Esophagus muscularis mucosa (tissue), 4 donors: ENCODE results near the gene NEU4. TPM values are rescaled to one million over a fixed set of nuclear protein-coding genes. Genes with fewer than 3 reads are reported as not detected.

Source experiments
- DNase-seq: peaks from one replicate; pipeline ENCODE4 v3.0.0-alpha.2; 2017; ENCODE audit errors: extremely low spot score
- H3K27ac ChIP-seq, 4 donors: fragments of 200-600 bp; sonication (generic); replicated peaks in 1 of 4; 1 replicate in 3 of 4; 2 replicates in 1 of 4; pipeline ENCODE4 v1.5.1; 2016 to 2019; ENCODE audit warnings: mild to moderate bottlenecking in 1 of 4
- H3K27me3 ChIP-seq, 4 donors: fragments of 200-600 bp; sonication (generic); one replicate each; pipeline versions ENCODE4 v1.5.1 to v1.6.0; 2016 to 2019
- H3K36me3 ChIP-seq, 4 donors: fragments of 200-600 bp; sonication (generic); one replicate each; pipeline ENCODE4 v1.5.1; 2016 to 2019
- H3K4me1 ChIP-seq, 4 donors: fragments of 200-600 bp; sonication (generic); one replicate each; pipeline ENCODE4 v1.5.1; 2016 to 2019
- H3K4me3 ChIP-seq, 4 donors: fragments of 200-600 bp; sonication (generic); 1 replicate in 2 of 4; 2 replicates in 2 of 4; pipeline ENCODE4 v1.5.1; 2016 to 2019; ENCODE audit warnings: mild to moderate bottlenecking in 4 of 4, moderate library complexity in 1 of 4
- H3K9me3 ChIP-seq, 4 donors: fragments of 200-600 bp; sonication (generic); 1 replicate in 3 of 4; 2 replicates in 1 of 4; pipeline ENCODE4 v1.5.1; 2016 to 2019
- EP300 ChIP-seq: sonication (generic); formaldehyde crosslinking; IDR thresholded peaks from one replicate; pipeline ENCODE4 v1.6.1; 2017; ENCODE audit warnings: antibody characterized with exemption
- POLR2A ChIP-seq: fragments of 450-650 bp; IDR thresholded peaks from one replicate; pipeline ENCODE4 v1.6.1; 2017; ENCODE audit warnings: antibody characterized with exemption, moderate library complexity, mild to moderate bottlenecking, low read depth
- POLR2AphosphoS5 ChIP-seq, 2 donors: sonication (generic); formaldehyde crosslinking; IDR thresholded peaks; one replicate each; pipeline ENCODE4 v1.6.1; 2017; ENCODE audit warnings: antibody characterized with exemption in 2 of 2
- WGBS: methylation state at CpG from one replicate; pipeline ENCODE4 v1.1.5; 2018; 5-methylcytosine and 5-hydroxymethylcytosine counted together
- intact Hi-C: fragments of 100-400 bp; cut with DNase I; formaldehyde crosslinking; loops from one replicate; pipeline ENCODE4 v1.15.1; 2023
- total RNA-seq, 4 donors: library from RNA; depleted of rRNA; stranded (reverse); fragments of >200 nt; gene quantifications; one replicate each; pipeline versions ENCODE4 v1.1.0 to v1.2.1, GENCODE V29; 2016
- TF ChIP-seq, protein P1 (sequence below), 3 experiments: fragments of 200-600 bp in 2 of 3; fragments of 450-650 bp in 1 of 3; sonication (generic) in 2 of 3; IDR thresholded peaks; one replicate each; pipeline ENCODE4 v1.5.1; 2017 to 2019; ENCODE audit warnings: antibody characterized with exemption in 3 of 3, mild to moderate bottlenecking in 2 of 3, moderate library complexity in 1 of 3

The NEU4 gene
- total RNA-seq, 4 donors from 2014 or later = 1.5 to 5.4 TPM; not detected in 2

DNA sequence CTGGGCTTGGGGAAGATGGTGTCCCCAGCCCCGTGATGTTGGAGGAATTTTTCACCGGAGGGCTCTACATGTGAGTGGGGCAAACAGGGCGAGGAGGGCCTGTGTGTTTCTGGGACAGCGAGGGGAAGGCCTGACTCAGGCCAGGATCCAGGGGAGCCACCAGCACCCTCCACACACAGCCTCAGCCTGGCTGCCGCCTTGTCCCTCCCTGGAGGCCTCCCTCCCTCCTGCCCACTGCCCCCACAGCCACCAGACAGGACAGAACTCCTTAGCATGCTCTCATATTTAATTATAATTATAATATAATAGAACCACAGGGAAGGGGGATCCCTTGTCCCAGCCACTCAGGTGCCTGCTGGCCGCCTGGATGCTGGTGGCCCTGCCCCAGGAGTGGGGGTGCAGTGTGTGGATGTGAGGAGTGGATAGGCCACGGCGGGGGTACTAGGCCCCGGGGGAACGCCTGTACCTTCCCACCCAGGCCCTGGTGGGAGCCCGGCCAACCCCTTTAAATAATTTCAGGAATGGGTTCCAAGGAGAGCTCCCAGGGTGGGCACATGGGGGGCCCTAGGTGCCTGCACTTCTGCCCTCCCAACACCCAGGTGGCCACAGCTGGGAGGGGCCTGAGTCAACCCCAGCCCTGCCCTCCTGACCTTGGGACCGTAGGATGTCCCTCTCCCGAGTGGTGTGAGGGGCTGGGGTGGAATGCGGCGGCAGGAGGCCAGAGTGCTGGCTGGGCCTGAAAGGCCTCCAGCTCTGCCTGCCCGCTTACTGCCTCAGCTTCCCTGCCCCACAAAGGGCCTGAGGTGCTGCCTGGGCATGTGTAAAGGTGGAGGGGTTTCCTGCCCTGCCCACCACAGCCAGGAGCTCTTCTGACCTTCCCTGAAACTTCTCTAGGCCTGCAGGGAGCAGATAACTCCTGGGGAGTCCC, 40.9 kb downstream of the NEU4 start:
- H3K27me3 ChIP-seq = no peaks in the 10 kb centered on the region
- no peak for DNase-seq
- no peaks in the 10 kb centered on the region for H3K36me3 ChIP-seq
- peaks cover 4 to 21% (median 13%) of the 10 kb centered on the region in 4 donors for H3K4me1 ChIP-seq
- no peak overlapping the region for H3K27ac ChIP-seq
- TF ChIP-seq POLR2AphosphoS5 (IDR thresholded peaks at IDR 0.05) (no peak), POLR2A (no peak), EP300 (no peak)
- TF ChIP-seq, protein P1, sequence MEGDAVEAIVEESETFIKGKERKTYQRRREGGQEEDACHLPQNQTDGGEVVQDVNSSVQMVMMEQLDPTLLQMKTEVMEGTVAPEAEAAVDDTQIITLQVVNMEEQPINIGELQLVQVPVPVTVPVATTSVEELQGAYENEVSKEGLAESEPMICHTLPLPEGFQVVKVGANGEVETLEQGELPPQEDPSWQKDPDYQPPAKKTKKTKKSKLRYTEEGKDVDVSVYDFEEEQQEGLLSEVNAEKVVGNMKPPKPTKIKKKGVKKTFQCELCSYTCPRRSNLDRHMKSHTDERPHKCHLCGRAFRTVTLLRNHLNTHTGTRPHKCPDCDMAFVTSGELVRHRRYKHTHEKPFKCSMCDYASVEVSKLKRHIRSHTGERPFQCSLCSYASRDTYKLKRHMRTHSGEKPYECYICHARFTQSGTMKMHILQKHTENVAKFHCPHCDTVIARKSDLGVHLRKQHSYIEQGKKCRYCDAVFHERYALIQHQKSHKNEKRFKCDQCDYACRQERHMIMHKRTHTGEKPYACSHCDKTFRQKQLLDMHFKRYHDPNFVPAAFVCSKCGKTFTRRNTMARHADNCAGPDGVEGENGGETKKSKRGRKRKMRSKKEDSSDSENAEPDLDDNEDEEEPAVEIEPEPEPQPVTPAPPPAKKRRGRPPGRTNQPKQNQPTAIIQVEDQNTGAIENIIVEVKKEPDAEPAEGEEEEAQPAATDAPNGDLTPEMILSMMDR (IDR thresholded peaks at IDR 0.05) = no peak
- intact Hi-C loops = no loop called here
- no peak overlapping the region for H3K4me3 ChIP-seq
- WGBS = 93% methylated on average over 12 of the region's 16 CpGs
- H3K9me3 ChIP-seq = no peaks in the 10 kb centered on the region

DNA sequence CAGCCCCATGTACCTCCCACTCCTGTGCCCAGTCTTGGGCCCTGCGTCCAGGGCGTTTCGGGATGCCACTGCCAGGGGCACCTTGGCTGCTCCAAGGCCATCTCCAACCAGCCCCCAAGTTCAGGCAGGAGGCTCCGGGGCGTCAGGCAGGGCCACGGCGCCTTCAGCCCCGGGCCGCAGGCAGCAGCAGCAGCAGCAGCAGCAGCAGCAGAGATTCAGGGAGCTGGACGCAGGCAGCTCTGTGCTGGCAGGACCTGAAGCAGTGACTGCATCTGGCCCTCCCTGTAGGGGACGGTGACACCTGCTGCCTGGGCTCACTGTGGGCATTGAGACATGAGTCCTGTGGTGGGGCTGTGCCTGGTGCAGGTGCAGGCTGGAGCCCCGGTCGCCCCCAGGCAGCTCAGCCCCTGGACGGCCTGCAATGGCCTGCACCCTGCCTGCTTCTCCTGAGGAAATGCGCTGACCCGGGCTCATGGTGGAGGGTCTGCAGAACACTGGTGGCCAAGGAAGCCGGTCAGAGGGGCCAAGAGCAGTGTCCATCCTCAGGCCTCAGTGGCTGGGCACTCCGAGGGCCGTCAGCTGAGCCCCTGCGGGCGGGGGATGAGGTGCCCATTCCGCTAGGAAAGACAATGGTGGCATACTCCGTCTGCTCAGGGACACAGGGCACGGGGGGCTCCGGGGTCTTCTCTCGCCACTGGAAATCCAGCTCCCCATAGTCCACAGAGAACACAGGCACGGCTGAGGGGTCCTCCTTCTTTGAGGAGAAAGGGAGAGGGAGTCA, 41.7 kb downstream of the NEU4 start:
- no peaks in the 10 kb centered on the region for H3K27me3 ChIP-seq
- H3K4me3 ChIP-seq = no peak overlapping the region
- intact Hi-C loops = no loop called here
- TF ChIP-seq POLR2AphosphoS5 (IDR thresholded peaks at IDR 0.05) = no peak
- TF ChIP-seq EP300 = no peak
- TF ChIP-seq POLR2A = no peak
- TF ChIP-seq, protein P1 (IDR thresholded peaks at IDR 0.05) = no peak
- no peak for DNase-seq
- no peaks in the 10 kb centered on the region for H3K36me3 ChIP-seq
- 90% methylated on average over 9 of the region's 27 CpGs for WGBS
- no peak overlapping the region for H3K27ac ChIP-seq
- H3K4me1 ChIP-seq = peaks cover 0 to 17% (median 10%) of the 10 kb centered on the region in 4 donors
- no peaks in the 10 kb centered on the region for H3K9me3 ChIP-seq

DNA sequence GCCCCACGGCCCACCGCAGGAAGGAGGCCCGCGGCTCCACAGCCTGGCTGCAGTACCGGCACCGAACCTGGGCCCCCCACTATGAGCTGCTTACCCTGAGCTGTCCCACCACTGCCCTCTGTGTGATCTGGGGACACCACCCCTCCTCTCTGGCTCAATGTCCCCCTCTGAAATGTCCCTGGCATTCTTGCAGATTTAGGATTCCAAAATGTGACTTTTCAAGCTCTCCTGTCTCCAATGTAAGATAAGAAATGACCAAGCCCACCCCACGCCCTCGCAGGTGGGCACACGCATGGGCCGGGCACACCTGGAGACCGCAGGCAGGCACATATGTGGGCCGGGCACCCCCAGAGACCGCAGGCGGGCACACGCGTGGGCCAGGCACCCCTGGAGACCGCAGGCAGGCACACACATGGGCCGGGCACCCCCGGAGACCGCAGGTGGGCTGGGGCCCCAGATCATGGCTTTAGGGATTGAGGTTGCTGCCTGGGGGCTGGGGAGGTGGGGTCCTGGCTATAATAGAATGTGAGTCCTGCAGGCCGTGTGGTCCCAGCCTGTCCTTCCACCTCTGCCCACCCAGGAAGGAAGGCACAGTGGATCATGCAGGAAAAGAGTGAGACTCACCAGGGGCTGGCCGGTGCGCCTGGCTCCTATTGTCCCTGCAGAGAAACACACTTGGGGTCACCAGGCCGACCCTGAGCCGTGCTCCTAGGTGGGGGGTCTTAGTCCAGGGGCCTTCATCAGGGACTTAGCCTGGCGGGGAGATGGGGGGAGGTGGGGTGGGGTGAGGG, 42.5 kb downstream of the NEU4 start:
- Histone ChIP-seq H3K9me3 (no peaks in the 10 kb centered on the region), H3K27me3 (no peaks in the 10 kb centered on the region), H3K4me1 (peaks cover 0 to 16% (median 6%) of the 10 kb centered on the region in 4 donors), H3K36me3 (no peaks in the 10 kb centered on the region), H3K4me3 (no peak overlapping the region), H3K27ac (no peak overlapping the region)
- TF ChIP-seq, protein P1 (IDR thresholded peaks at IDR 0.05) = no peak
- TF ChIP-seq POLR2AphosphoS5 (IDR thresholded peaks at IDR 0.05) = no peak
- TF ChIP-seq EP300 = no peak
- no peak for TF ChIP-seq POLR2A
- intact Hi-C loops = no loop called here
- WGBS = 90% methylated on average over 12 of the region's 26 CpGs
- no peak for DNase-seq

DNA sequence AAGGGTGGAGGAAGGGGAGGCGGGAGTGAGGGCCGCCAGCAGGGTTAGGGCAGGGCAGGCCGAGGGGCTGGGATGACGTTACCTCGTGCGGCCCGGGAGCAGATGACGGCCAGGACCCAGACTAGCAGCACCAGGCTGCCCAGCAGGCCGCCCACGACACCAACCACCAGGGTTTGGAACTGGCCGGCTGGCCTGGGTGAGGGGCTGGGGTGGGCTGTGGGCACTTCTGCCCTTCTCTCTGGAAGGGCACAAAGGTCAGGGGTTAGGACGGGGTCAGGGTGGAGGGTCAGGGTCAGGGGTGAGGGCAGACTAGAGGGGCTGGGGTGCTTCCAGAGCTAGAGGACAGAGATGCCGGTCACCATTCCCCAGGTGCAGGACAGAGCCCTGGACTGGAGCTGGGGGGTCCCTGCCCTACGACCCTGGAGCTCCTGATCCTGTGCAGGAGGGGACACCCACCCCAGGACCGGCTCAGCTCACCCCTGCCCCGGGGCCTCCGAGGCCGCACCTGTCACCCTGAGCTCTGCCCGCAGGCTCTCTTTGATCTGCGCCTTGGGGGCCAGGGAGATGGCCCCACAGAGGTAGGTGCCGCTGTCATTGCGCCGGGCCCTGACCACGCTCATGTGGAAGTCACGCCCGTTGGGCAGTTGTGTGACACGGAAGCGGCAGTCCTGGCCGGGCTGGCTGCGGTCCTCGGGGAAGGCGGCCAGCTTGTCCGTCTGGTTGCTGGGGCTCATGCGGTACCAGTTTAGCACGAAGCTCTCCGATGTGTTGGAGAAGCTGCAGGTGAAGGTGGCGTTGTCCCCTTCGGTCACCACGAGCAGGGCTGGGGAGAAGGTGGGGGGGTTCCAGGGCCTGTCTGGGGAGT, 43.4 kb downstream of the NEU4 start:
- 87% methylated on average over 21 of the region's 39 CpGs for WGBS
- H3K27ac ChIP-seq = no peak overlapping the region
- H3K27me3 ChIP-seq = no peaks in the 10 kb centered on the region
- no peak for DNase-seq
- H3K36me3 ChIP-seq = no peaks in the 10 kb centered on the region
- no peaks in the 10 kb centered on the region for H3K9me3 ChIP-seq
- H3K4me3 ChIP-seq = no peak overlapping the region
- intact Hi-C loops = no loop called here
- peaks cover 0 to 16% (median 6%) of the 10 kb centered on the region in 4 donors for H3K4me1 ChIP-seq
- TF ChIP-seq POLR2A (no peak), EP300 (no peak)
- TF ChIP-seq, protein P1 (IDR thresholded peaks at IDR 0.05) = no peak
